HFFc6 (cell line): ENCODE data around the gene P2RX6. TPM values are rescaled to one million over a fixed set of nuclear protein-coding genes. Genes with fewer than 3 reads are reported as not detected.

ENCODE experiments used
- DNase-seq: peaks from one replicate; pipeline ENCODE4 v3.0.0-alpha.2; 2018
- H3K27ac Mint-ChIP-seq: 2 replicates; pipeline ENCODE4 v1.8.0; 2020; ENCODE audit warnings: mild to moderate bottlenecking, mixed read lengths
- H3K27me3 Mint-ChIP-seq: 2 replicates; pipeline ENCODE4 v1.8.0; 2021; ENCODE audit warnings: mild to moderate bottlenecking, moderate library complexity, mixed read lengths; ENCODE audit not compliant: insufficient read depth
- H3K36me3 Mint-ChIP-seq: 2 replicates; pipeline ENCODE4 v1.8.0; 2021; ENCODE audit warnings: low read depth, mixed read lengths
- H3K4me1 Mint-ChIP-seq: 2 replicates; pipeline ENCODE4 v1.8.0; 2020; ENCODE audit warnings: low read depth, mixed read lengths
- H3K4me3 Mint-ChIP-seq: 2 replicates; pipeline ENCODE4 v1.8.0; 2020; ENCODE audit warnings: mild to moderate bottlenecking, moderate library complexity, mixed read lengths
- H3K9me3 Mint-ChIP-seq: 2 replicates; pipeline ENCODE4 v1.8.0; 2020; ENCODE audit warnings: mild to moderate bottlenecking, mixed read lengths
- CTCF ChIP-seq: fragments of 200-600 bp; sonication (generic); IDR thresholded peaks from 2 replicates; pipeline ENCODE4 v1.5.0; 2021; ENCODE audit warnings: antibody characterized with exemption, mild to moderate bottlenecking
- total RNA-seq, 6 experiments: library from RNA; stranded (reverse); fragmentation: NEBNext Ultra II Directional; extraction: Animal tissue kit (Norgen Biotek cat#: 25700); gene quantifications; 2 replicates in 1 of 6; 3 replicates in 5 of 6; pipeline ENCODE4 v1.2.3, GENCODE V29; 2021

Gene P2RX6
- total RNA-seq, 6 experiments from 2014 or later, result 1.6 to 4.0 (median 1.9) TPM

DNA sequence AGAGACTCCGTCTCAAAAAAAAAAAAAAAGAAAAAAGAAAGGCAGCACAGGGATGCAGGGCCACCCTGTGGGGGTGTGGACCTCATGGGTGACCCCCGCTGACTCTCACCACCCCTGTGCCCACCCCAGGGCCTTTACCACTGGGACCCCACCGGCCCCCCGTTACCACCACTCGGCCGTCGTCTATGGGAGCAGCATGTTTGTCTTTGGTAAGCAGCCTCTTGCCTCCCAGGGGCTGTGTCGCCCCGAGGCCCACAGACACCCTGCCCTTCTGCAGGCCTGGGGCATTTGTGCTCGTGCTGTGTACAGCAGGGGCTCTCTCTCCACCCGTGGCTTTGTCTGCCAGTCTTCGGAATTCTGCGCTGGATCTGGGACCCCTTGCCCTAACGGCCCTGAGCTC is 27.6 kb upstream of the P2RX6 start:
- H3K4me1 Mint-ChIP-seq, result peaks cover 14% of the 10 kb centered on the region
- no peak overlapping the region for H3K27ac Mint-ChIP-seq
- no peaks in the 10 kb centered on the region; the same call in 1 of the 2 replicates for H3K27me3 Mint-ChIP-seq
- H3K9me3 Mint-ChIP-seq, result no peaks in the 10 kb centered on the region
- no peak overlapping the region for H3K4me3 Mint-ChIP-seq
- TF ChIP-seq CTCF, result no peak
- peaks cover 17% of the 10 kb centered on the region for H3K36me3 Mint-ChIP-seq
- no peak for DNase-seq

GRCh38 chr22:20988573-20989322 is 26.2 kb upstream of the P2RX6 start:
- H3K9me3 Mint-ChIP-seq, result no peaks in the 10 kb centered on the region
- no peak for TF ChIP-seq CTCF
- peaks cover 5% of the 10 kb centered on the region for H3K4me1 Mint-ChIP-seq
- no peak overlapping the region for H3K27ac Mint-ChIP-seq
- H3K27me3 Mint-ChIP-seq, result no peaks in the 10 kb centered on the region; the same call in 1 of the 2 replicates
- DNase-seq, result no peak
- H3K4me3 Mint-ChIP-seq, result no peak overlapping the region
- H3K36me3 Mint-ChIP-seq, result peaks cover 16% of the 10 kb centered on the region

DNA sequence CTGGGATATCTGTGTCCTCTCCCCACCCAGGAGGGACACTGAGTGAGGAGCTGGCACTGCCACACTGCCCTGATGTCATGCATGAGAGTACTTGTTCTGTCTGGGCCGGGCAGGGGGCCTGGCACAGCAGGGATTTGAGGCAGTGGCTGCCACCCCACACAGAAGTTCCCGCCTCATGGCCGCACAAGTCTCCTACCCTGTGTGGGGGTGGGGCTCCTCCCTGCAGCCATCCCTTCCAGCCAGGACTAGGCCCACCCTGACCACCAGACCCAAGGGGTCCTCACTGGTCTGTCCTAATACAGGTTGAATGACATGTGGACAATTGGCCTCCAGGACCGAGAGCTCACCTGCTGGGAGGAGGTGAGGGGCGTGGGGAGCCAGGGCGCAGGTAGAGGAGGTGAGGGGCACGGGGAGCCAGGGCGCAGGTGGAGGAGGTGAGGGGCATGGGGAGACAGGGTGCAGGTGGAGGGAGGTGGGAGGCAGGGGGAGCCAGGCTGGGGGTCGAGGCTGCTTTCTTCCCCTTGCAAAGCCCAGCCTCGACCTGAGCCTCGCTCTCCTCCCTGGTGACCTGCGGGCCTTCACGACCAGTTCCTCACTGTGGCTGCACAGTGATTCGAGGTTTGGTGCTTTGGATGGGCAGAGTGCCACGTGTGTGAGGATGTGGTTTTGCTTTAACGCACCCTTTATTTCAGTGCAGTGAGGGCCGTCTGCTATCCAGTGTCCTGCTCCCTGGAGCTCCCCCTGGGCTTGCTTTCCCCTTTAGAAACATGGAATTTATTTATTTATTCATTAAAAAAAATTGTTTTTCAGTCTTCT is 25.4 kb upstream of the P2RX6 start:
- Mint-ChIP-seq H3K27ac (no peak overlapping the region), H3K9me3 (no peaks in the 10 kb centered on the region), H3K36me3 (peaks cover 11% of the 10 kb centered on the region; the same call in 1 of the 2 replicates), H3K4me1 (no peaks in the 10 kb centered on the region), H3K27me3 (no peaks in the 10 kb centered on the region), H3K4me3 (no peak overlapping the region)
- no peak for DNase-seq
- no peak for TF ChIP-seq CTCF

DNA sequence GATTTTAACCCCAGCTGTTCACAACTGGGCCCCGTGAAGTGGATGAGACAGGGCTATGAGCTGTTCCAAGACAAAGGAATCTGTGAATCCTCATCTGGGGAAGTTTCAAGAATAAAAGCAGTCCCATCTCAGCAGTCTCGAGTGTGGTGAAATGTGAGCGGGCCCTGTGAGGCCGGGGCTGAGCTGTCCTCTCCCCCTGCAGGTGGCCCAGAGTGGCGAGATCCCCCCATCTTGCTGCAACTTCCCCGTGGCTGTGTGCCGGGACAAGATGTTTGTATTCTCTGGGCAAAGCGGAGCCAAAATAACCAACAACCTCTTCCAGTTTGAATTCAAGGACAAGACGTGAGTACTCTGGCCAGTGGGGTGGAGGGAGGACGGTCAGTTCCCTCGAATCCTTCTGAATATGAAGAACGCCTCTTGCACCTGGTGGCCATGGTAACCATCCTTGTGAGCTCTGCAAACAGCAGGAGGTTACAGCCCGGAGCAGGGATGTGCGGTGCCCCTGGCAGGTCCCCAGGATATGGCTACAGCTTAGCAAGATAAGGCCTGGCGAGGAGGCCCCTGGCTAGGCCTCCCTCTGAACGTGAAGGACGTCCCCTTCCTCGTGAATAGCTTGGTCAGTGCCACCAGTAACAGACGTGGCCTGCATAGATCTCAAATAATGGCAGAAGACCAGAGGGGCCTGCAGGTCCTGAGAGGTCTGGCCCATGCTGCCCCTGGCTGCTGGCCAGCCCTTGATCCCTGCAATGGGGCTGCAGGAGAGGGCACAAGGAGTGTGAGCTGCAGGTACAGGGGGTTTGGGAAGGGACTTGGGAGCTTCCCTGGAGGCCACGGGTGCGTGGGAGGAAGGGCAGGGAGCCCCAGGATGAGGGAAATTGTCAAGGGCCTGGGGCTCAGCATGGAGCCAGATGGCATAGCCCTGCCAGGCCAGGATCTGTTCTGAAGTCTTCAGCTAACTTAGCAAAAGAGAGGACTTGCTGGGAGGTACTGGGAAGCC is 24.5 kb upstream of the P2RX6 start:
- TF ChIP-seq CTCF, result no peak
- Mint-ChIP-seq H3K27me3 (no peaks in the 10 kb centered on the region), H3K36me3 (peaks cover 11% of the 10 kb centered on the region; the same call in 1 of the 2 replicates), H3K27ac (no peak overlapping the region), H3K4me3 (no peak overlapping the region), H3K4me1 (no peaks in the 10 kb centered on the region), H3K9me3 (no peaks in the 10 kb centered on the region)
- no peak for DNase-seq
